Activated CD4-positive, alpha-beta T cell treated with anti-CD3 and anti-CD28 coated beads for 36 hours (primary cell): Measurements from ENCODE around the gene CETN3. TPM values are rescaled to one million over a fixed set of nuclear protein-coding genes. Genes with fewer than 3 reads are reported as not detected.

Source experiments
- ATAC-seq: fragments of 200-7000 bp; cut with Tn5 transposase; one replicate; pipeline ENCODE4 v1.10.0; 2021; ENCODE audit warnings: mild to moderate bottlenecking, moderate library complexity
- CTCF ChIA-PET: fragments of 350-600 bp; sonication (Branson Sonifier 250); formaldehyde crosslinking; loops from one replicate; lab custom pipeline; 2021; ENCODE audit warnings: antibody characterized with exemption; lab: Charles Lee
- POLR2A ChIA-PET: fragments of 350-600 bp; sonication (Branson Sonifier 250); formaldehyde crosslinking; loops from one replicate; lab custom pipeline; 2021; ENCODE audit warnings: antibody characterized with exemption, inconsistent platforms; lab: Charles Lee
- DNase-seq: peaks from one replicate; pipeline ENCODE4 v3.0.0-alpha.2; 2020
- H3K27ac Mint-ChIP-seq: one replicate; pipeline ENCODE4 v1.8.0; 2021; ENCODE audit warnings: mixed read lengths
- H3K27me3 Mint-ChIP-seq: one replicate; pipeline ENCODE4 v1.8.0; 2021; ENCODE audit warnings: mixed read lengths
- H3K36me3 Mint-ChIP-seq: one replicate; pipeline ENCODE4 v1.8.0; 2021; ENCODE audit warnings: low read depth, mixed read lengths
- H3K4me1 Mint-ChIP-seq: one replicate; pipeline ENCODE4 v1.8.0; 2021; ENCODE audit warnings: mixed read lengths
- H3K4me3 Mint-ChIP-seq: one replicate; pipeline ENCODE4 v1.8.0; 2021; ENCODE audit warnings: mild to moderate bottlenecking, moderate library complexity, mixed read lengths
- H3K9me3 Mint-ChIP-seq: one replicate; pipeline ENCODE4 v1.8.0; 2021; ENCODE audit warnings: low read depth, mixed read lengths
- intact Hi-C, 2 experiments: fragments of 100-400 bp; cut with DNase I in 1 of 2; cut with micrococcal nuclease in 1 of 2; formaldehyde crosslinking; loops; one replicate each; pipeline versions ENCODE4 v1.14.2 to v1.15.1; 2022 to 2024; cut with DNase I, micrococcal nuclease
- total RNA-seq, 2 experiments: library from RNA; stranded (reverse); gene quantifications; one replicate each; pipeline ENCODE4 v1.2.3, GENCODE V29; 2021

Gene CETN3
- total RNA-seq, 2 experiments from 2014 or later, result 52.8 to 53.5 TPM

- ATAC-seq (no peak), DNase-seq (no peak)
- ChIA-PET POLR2A (interaction anchor here (0.6 to 1.0 kb wide), 2 partner anchors 66 to 98 kb away, joined by 4 read pairs; partner anchors contain the start of gene MBLAC2), CTCF (interaction anchor here (0.5 to 1.4 kb wide), 5 partner anchors 13 to 53 kb away, joined by 3 to 4 read pairs (median 3); no protein-coding TSS in a partner anchor)
- Mint-ChIP-seq H3K9me3 (no peaks in the 10 kb centered on the region), H3K36me3 (peaks cover 21% of the 10 kb centered on the region), H3K4me3 (no peak overlapping the region), H3K27ac (no peak overlapping the region), H3K27me3 (no peaks in the 10 kb centered on the region), H3K4me1 (peaks cover 23% of the 10 kb centered on the region)
- intact Hi-C loops, result loop anchor here (1.0 to 5.0 kb wide), 4 partner anchors 66 to 974 kb away; partner anchors contain the start of genes ARRDC3 (in 2 of the 2), MBLAC2 (in 2 of the 2) and POLR3G (in 2 of the 2)
These were observed 812 bp downstream of the CETN3 start for GRCh38 chr5:90408571-90409317.

- ATAC-seq (no peak), DNase-seq (no peak)
- CTCF ChIA-PET, result interaction anchor here (0.6 kb wide), 1 partner anchor 75 kb away, joined by 3 read pairs; no protein-coding TSS in a partner anchor
- no peak overlapping the region for H3K27ac Mint-ChIP-seq
- peaks cover 26% of the 10 kb centered on the region for H3K36me3 Mint-ChIP-seq
- peaks cover 23% of the 10 kb centered on the region for H3K4me1 Mint-ChIP-seq
- H3K27me3 Mint-ChIP-seq, result no peaks in the 10 kb centered on the region
- POLR2A ChIA-PET, result no interaction called here
- no peak overlapping the region for H3K4me3 Mint-ChIP-seq
- no peaks in the 10 kb centered on the region for H3K9me3 Mint-ChIP-seq
- intact Hi-C loops, result loop anchor here in 1 of 2 experiments (5.0 kb wide), 1 partner anchor 976 kb away; the partner anchor contains the start of gene ARRDC3
These were observed 3.1 kb downstream of the CETN3 start for GRCh38 chr5:90406466-90406865.

GRCh38 chr5:90402521-90403255, 6.9 kb downstream of the CETN3 start:
- H3K27ac Mint-ChIP-seq, result no peak overlapping the region
- peaks cover 34% of the 10 kb centered on the region for H3K36me3 Mint-ChIP-seq
- ChIA-PET CTCF (no interaction called here), POLR2A (no interaction called here)
- DNase-seq, result no peak
- H3K9me3 Mint-ChIP-seq, result no peaks in the 10 kb centered on the region
- H3K27me3 Mint-ChIP-seq, result no peaks in the 10 kb centered on the region
- H3K4me1 Mint-ChIP-seq, result peaks cover 19% of the 10 kb centered on the region
- intact Hi-C loops, result no loop called here
- ATAC-seq, result no peak
- no peak overlapping the region for H3K4me3 Mint-ChIP-seq

GRCh38 chr5:90399251-90399650, 10.3 kb downstream of the CETN3 start:
- no peak overlapping the region for H3K4me3 Mint-ChIP-seq
- H3K4me1 Mint-ChIP-seq, result no peaks in the 10 kb centered on the region
- DNase-seq (no peak), ATAC-seq (no peak)
- peaks cover 17% of the 10 kb centered on the region for H3K36me3 Mint-ChIP-seq
- ChIA-PET CTCF (interaction anchor here (0.8 kb wide), 1 partner anchor 400 kb away, joined by 4 read pairs; no protein-coding TSS in a partner anchor), POLR2A (no interaction called here)
- H3K27me3 Mint-ChIP-seq, result no peaks in the 10 kb centered on the region
- no peak overlapping the region for H3K27ac Mint-ChIP-seq
- intact Hi-C loops, result no loop called here
- no peaks in the 10 kb centered on the region for H3K9me3 Mint-ChIP-seq

- Mint-ChIP-seq H3K9me3 (no peaks in the 10 kb centered on the region), H3K4me1 (no peaks in the 10 kb centered on the region), H3K4me3 (no peak overlapping the region), H3K27me3 (no peaks in the 10 kb centered on the region), H3K27ac (no peak overlapping the region), H3K36me3 (peaks cover 17% of the 10 kb centered on the region)
- ChIA-PET POLR2A (no interaction called here), CTCF (interaction anchor here (0.6 kb wide), 1 partner anchor 991 kb away, joined by 4 read pairs; no protein-coding TSS in a partner anchor)
- no peak for ATAC-seq
- no peak for DNase-seq
- intact Hi-C loops, result no loop called here
These were observed 10.8 kb downstream of the CETN3 start for GRCh38 chr5:90398726-90399125.

- CTCF ChIA-PET, result no interaction called here
- no peaks in the 10 kb centered on the region for H3K9me3 Mint-ChIP-seq
- H3K4me1 Mint-ChIP-seq, result peaks cover 7% of the 10 kb centered on the region
- no peaks in the 10 kb centered on the region for H3K27me3 Mint-ChIP-seq
- H3K27ac Mint-ChIP-seq, result no peak overlapping the region
- POLR2A ChIA-PET, result no interaction called here
- ATAC-seq (no peak), DNase-seq (no peak)
- peaks cover 18% of the 10 kb centered on the region for H3K36me3 Mint-ChIP-seq
- H3K4me3 Mint-ChIP-seq, result no peak overlapping the region
- intact Hi-C loops, result no loop called here
These were observed 14.6 kb downstream of the CETN3 start for GRCh38 chr5:90395005-90395404.

GRCh38 chr5:90390928-90391327, 18.6 kb downstream of the CETN3 start:
- H3K27me3 Mint-ChIP-seq, result no peaks in the 10 kb centered on the region

GRCh38 chr5:90390326-90390725, 19.2 kb downstream of the CETN3 start:
- Mint-ChIP-seq H3K4me3 (no peak overlapping the region), H3K27me3 (no peaks in the 10 kb centered on the region), H3K36me3 (peaks cover 8% of the 10 kb centered on the region), H3K4me1 (peaks cover 7% of the 10 kb centered on the region), H3K9me3 (no peaks in the 10 kb centered on the region), H3K27ac (no peak overlapping the region)
- DNase-seq (no peak), ATAC-seq (no peak)
- CTCF ChIA-PET, result no interaction called here
- POLR2A ChIA-PET, result interaction anchor here (0.6 kb wide), 1 partner anchor 673 kb away, joined by 9 read pairs; no protein-coding TSS in a partner anchor
- intact Hi-C loops, result no loop called here

More at GRCh38 chr5:90390928-90391327, 18.6 kb downstream of the CETN3 start:
- CTCF ChIA-PET, result interaction anchor here (0.7 to 0.8 kb wide), 2 partner anchors 126 to 384 kb away, joined by 3 read pairs; no protein-coding TSS in a partner anchor
- H3K27ac Mint-ChIP-seq, result no peak overlapping the region
- no peak for ATAC-seq
- no peaks in the 10 kb centered on the region for H3K9me3 Mint-ChIP-seq
- H3K36me3 Mint-ChIP-seq, result peaks cover 8% of the 10 kb centered on the region
- POLR2A ChIA-PET, result interaction anchor here (0.6 kb wide), 1 partner anchor 672 kb away, joined by 9 read pairs; no protein-coding TSS in a partner anchor
- H3K4me3 Mint-ChIP-seq, result no peak overlapping the region
- no peak for DNase-seq
- peaks cover 7% of the 10 kb centered on the region for H3K4me1 Mint-ChIP-seq
- intact Hi-C loops, result no loop called here

GRCh38 chr5:90387508-90387907, 22.0 kb downstream of the CETN3 start:
- no peaks in the 10 kb centered on the region for H3K27me3 Mint-ChIP-seq
- H3K36me3 Mint-ChIP-seq, result peaks cover 3% of the 10 kb centered on the region
- ChIA-PET CTCF (interaction anchor here (1.2 kb wide), 1 partner anchor 22 kb away, joined by 3 read pairs; the partner anchor contains the start of gene CETN3), POLR2A (no interaction called here)
- ATAC-seq, result no peak
- DNase-seq, result no peak
- intact Hi-C loops, result loop anchor here (2.0 to 5.0 kb wide), 3 partner anchors 120 to 1660 kb away; no protein-coding TSS in a partner anchor
- no peak overlapping the region for H3K4me3 Mint-ChIP-seq
- no peaks in the 10 kb centered on the region for H3K9me3 Mint-ChIP-seq
- no peak overlapping the region for H3K27ac Mint-ChIP-seq
- H3K4me1 Mint-ChIP-seq, result peaks cover 7% of the 10 kb centered on the region

GRCh38 chr5:90386099-90386710, 23.4 kb downstream of the CETN3 start:
- intact Hi-C loops, result loop anchor here (2.0 to 5.0 kb wide), 3 partner anchors 119 to 1659 kb away; no protein-coding TSS in a partner anchor
- Mint-ChIP-seq H3K4me1 (peaks cover 7% of the 10 kb centered on the region), H3K4me3 (no peak overlapping the region), H3K27me3 (no peaks in the 10 kb centered on the region), H3K27ac (no peak overlapping the region), H3K9me3 (no peaks in the 10 kb centered on the region), H3K36me3 (no peaks in the 10 kb centered on the region)
- ChIA-PET POLR2A (no interaction called here), CTCF (interaction anchor here (1.0 to 1.4 kb wide), 2 partner anchors 121 to 425 kb away, joined by 4 to 5 read pairs; no protein-coding TSS in a partner anchor)
- no peak for ATAC-seq
- no peak for DNase-seq

- H3K4me1 Mint-ChIP-seq, result no peaks in the 10 kb centered on the region
- ATAC-seq, result no peak
- H3K4me3 Mint-ChIP-seq, result no peak overlapping the region
- H3K27ac Mint-ChIP-seq, result no peak overlapping the region
- CTCF ChIA-PET, result no interaction called here
- no peaks in the 10 kb centered on the region for H3K9me3 Mint-ChIP-seq
- POLR2A ChIA-PET, result no interaction called here
- DNase-seq, result no peak
- H3K27me3 Mint-ChIP-seq, result peaks cover 1% of the 10 kb centered on the region
- H3K36me3 Mint-ChIP-seq, result no peaks in the 10 kb centered on the region
- intact Hi-C loops, result no loop called here
These were observed 25.2 kb downstream of the CETN3 start for GRCh38 chr5:90384389-90384788.
